Measurements from ENCODE around the gene TMEM132A. TPM values are rescaled to one million over a fixed set of nuclear protein-coding genes. Genes with fewer than 3 reads are reported as not detected.
A peak's percentile ranks its signal among the peaks of the same experiment; 100 is the strongest.

Gene TMEM132A
- total and polyA plus RNA-seq, 10 of the 15 experiments (the other 5 are each of a cell fraction or from before 2014, with no cell fraction given) = 0.16 to 25.0 (median 4.3) TPM

DNA sequence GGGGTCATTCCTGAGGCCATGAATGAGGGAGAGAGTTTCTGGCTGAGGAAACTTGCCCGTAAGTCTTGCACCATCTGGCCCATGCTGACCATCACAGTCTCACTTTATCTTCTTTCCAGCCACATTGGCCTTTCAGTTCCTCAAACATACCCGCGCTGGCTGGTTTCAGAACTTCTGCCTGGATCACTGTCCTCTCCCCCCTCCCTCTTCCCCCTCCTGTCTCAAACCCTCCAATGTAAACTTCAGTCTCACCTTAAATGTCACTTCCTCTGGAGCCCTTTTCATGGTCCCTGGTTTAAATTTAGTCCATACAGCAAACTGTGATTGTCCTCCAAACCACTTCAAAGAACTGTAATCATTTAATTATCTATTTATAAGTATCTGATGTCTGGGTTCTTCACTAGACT is 14.0 kb upstream of the TMEM132A start (continued):
- TF ChIP-seq ZBTB11 (CRISPR knock-in tag; IDR thresholded peaks at IDR 0.05) (no peak), TCF3 (IDR thresholded peaks at IDR 0.05; ENCODE audit: borderline replicate concordance, insufficient read depth, low read depth, low read length) (peak; percentile 95; the same call in 1 of the 2 replicates), RB1 (IDR thresholded peaks at IDR 0.05; ENCODE audit: borderline replicate concordance) (no peak), EP300 (IDR thresholded peaks at IDR 0.05; ENCODE audit: borderline replicate concordance in 1 of 2, control insufficient read depth in 1 of 2, low read depth in 2 of 2, low read length in 2 of 2) (peak; percentile 88 to 97; a peak in 3 of 4 replicates), KDM1A (IDR thresholded peaks at IDR 0.05; ENCODE audit: borderline replicate concordance) (no peak), HDAC6 (IDR thresholded peaks at IDR 0.05; ENCODE audit: unreplicated experiment) (no peak), CHD4 (IDR thresholded peaks at IDR 0.05) (no peak), RELA (IDR thresholded peaks at IDR 0.05; ENCODE audit: borderline replicate concordance, partially characterized antibody) (no peak), SUZ12 (IDR thresholded peaks at IDR 0.05; ENCODE audit: unreplicated experiment) (no peak), STAT3 (IDR thresholded peaks at IDR 0.05; ENCODE audit: low read depth, low read length) (no peak), FOS (IDR thresholded peaks at IDR 0.05; ENCODE audit: borderline replicate concordance, extremely low read depth, insufficient read length) (no peak), BHLHE40 (IDR thresholded peaks at IDR 0.05; ENCODE audit: borderline replicate concordance in 1 of 2, low read depth in 2 of 2, low read length in 1 of 2) (peak; percentile 62 to 78), RAD51 (IDR thresholded peaks at IDR 0.05) (no peak), IKZF2 (IDR thresholded peaks at IDR 0.05) (peak; percentile 98 to 99), DPF2 (IDR thresholded peaks at IDR 0.05) (peak; percentile 97), MEF2A (IDR thresholded peaks at IDR 0.05; ENCODE audit: insufficient read depth, low read depth, low read length) (peak; percentile 91), CBX5 (IDR thresholded peaks at IDR 0.05; ENCODE audit: low read depth) (no peak), ZSCAN29 (IDR thresholded peaks at IDR 0.05) (peak; percentile 70; the same call in 1 of the 2 replicates)
- TF ChIP-seq, protein P1, sequence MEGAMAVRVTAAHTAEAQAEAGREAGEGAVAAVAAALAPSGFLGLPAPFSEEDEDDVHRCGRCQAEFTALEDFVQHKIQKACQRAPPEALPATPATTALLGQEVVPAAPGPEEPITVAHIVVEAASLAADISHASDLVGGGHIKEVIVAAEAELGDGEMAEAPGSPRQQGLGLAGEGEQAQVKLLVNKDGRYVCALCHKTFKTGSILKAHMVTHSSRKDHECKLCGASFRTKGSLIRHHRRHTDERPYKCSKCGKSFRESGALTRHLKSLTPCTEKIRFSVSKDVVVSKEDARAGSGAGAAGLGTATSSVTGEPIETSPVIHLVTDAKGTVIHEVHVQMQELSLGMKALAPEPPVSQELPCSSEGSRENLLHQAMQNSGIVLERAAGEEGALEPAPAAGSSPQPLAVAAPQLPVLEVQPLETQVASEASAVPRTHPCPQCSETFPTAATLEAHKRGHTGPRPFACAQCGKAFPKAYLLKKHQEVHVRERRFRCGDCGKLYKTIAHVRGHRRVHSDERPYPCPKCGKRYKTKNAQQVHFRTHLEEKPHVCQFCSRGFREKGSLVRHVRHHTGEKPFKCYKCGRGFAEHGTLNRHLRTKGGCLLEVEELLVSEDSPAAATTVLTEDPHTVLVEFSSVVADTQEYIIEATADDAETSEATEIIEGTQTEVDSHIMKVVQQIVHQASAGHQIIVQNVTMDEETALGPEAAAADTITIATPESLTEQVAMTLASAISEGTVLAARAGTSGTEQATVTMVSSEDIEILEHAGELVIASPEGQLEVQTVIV (IDR thresholded peaks at IDR 0.05; ENCODE audit: borderline replicate concordance, partially characterized antibody) = no peak
- TF ChIP-seq, protein P2, sequence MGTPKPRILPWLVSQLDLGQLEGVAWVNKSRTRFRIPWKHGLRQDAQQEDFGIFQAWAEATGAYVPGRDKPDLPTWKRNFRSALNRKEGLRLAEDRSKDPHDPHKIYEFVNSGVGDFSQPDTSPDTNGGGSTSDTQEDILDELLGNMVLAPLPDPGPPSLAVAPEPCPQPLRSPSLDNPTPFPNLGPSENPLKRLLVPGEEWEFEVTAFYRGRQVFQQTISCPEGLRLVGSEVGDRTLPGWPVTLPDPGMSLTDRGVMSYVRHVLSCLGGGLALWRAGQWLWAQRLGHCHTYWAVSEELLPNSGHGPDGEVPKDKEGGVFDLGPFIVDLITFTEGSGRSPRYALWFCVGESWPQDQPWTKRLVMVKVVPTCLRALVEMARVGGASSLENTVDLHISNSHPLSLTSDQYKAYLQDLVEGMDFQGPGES (IDR thresholded peaks at IDR 0.05) = no peak
- TF ChIP-seq, protein P3, sequence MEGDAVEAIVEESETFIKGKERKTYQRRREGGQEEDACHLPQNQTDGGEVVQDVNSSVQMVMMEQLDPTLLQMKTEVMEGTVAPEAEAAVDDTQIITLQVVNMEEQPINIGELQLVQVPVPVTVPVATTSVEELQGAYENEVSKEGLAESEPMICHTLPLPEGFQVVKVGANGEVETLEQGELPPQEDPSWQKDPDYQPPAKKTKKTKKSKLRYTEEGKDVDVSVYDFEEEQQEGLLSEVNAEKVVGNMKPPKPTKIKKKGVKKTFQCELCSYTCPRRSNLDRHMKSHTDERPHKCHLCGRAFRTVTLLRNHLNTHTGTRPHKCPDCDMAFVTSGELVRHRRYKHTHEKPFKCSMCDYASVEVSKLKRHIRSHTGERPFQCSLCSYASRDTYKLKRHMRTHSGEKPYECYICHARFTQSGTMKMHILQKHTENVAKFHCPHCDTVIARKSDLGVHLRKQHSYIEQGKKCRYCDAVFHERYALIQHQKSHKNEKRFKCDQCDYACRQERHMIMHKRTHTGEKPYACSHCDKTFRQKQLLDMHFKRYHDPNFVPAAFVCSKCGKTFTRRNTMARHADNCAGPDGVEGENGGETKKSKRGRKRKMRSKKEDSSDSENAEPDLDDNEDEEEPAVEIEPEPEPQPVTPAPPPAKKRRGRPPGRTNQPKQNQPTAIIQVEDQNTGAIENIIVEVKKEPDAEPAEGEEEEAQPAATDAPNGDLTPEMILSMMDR (IDR thresholded peaks at IDR 0.05 in 2 of 3, conservative IDR thresholded peaks at IDR 0.05 in 1 of 3; ENCODE audit: control insufficient read depth in 2 of 3, extremely low read depth in 1 of 3, insufficient read depth in 1 of 3, low read depth in 3 of 3, low read length in 3 of 3) = no peak
